SW480 (cell line): ENCODE data around the gene LRRC32.
"Not testable (repeated sequence)": the region's sequence is repeated elsewhere in the genome, so short reads cannot be mapped to it uniquely, and the experiment has no call there.

Experiments
- DNase-seq: peaks from one replicate; pipeline ENCODE4 v3.0.0-alpha.2; 2016; ENCODE audit warnings: low spot score

LRRC32 gene

DNA sequence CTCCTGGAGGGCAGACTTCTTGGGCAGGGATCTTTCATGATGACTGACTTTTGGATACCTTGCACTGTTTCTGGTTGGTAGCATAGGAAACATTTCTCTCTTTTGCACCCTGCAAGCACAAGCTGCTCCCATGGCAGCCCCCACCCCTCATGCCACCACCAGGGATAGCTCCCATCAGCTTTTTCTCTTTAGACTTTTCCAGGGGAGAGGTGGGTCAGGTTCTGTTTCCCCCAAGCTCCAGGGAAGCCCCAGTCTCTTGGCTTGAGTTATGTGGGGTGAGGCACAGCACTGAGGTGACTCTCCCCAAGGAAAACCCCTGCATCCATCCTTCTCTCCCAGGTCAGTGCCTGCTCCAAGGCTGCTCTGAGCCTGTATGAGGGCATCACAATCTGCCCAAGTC is 22.5 kb downstream of the LRRC32 start:
- DNase-seq, result no peak

DNA sequence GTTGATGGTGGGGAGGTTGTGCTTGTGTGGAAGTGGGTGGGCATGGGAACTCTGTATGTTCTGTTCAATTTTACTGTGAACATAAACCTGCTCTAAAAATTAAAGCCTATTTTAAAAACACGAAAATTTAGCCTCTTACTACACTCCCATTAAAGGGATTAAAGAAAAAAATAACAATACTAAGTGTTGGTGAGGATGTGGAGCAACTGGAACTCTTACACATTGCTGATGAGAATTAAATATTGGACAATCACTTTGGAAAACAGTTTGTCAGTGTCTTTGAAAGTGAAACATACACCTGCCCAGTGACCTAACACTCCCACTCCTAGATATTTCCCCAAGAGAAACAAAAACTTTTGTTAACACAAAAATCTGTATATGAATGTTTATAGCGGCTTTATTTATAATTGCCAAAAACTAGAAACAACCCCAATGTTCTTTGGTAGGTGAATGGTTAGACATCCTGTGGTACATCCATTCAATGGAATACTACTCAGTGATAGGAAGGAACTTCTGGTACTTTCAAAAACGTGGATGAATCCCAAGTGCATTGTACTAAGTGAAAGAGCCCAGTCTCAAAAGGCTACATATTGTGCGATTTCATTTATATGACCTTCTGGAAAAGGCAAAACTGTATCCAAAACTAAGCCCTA is 23.5 kb downstream of the LRRC32 start:
- DNase-seq, result no peak

DNA sequence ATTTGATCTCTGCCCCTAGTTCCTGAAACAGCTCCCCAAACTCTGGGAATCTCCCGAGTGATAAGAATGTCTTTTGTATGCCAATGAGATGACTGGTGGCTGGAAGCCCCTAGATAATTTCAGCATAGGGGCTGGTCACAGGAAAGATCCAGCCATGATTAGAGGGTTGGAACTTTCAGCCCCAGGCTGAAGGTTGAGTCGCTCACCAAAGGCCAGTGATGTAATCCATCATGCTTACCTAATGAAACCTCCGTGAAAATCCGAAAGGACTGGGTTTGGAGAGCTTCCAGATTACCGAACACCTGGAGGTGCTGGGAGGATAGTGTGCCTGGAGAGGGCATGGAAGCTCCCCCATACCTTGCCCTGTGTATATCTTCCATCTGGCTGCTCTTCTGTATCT is 26.0 kb downstream of the LRRC32 start:
- DNase-seq, result no peak

DNA sequence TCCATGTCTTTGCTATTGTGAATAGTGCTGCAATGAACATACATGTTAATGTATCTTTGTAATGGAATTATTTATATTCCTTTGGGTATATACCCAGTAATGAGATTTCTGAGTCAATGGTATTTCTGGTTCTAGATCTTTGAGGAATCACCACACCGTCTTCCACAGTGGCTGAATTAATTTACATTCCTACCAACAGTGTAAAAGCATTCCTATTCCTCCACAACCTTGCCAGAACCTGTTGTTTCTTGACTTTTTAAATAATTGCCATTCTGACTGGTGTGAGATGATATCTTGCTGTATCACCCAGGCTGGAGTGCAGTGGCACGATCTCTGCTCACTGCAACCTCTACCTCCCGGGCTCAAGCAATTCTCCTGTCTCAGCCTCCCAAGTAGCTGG is 26.8 kb downstream of the LRRC32 start:
- DNase-seq, result not testable (repeated sequence)

DNA sequence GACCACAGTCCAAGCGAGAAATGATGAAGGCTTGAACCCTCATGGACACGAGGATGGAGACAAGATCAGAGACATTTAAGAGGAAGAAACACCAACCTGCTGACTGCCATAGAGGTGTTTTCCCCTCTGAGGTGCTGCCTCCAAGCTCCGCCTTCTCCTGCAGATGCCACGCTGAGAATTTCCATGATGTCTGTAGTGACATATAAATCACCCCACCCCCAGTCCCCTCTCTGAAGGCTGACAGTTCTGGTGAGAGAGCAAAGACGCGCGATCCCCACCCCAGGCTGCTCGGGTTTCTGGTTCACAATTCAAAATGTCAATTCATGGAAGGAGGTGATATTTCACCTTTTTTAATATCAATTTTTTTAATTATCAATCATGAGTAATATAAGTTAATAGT is 28.2 kb downstream of the LRRC32 start:
- DNase-seq, result no peak

DNA sequence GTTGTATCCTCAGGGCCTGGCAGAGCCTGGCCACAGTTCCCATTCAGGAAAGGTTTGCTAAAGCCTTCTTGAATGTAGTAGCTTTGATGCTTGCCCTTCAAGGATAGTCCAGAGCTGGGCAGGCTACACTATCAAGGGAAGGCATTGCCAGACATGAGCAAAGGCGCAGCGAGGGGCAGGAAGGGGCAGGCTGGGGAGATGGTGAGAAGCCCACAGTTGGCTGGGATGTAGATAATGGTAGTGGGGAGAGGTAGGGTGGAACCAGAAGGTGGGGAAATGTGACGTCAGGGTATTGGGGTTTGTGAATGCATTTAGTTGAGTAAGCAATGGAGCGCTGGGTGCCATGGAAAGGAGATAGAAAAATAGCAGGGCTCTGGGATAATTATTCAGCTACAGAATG is 28.6 kb downstream of the LRRC32 start:
- DNase-seq, result no peak

DNA sequence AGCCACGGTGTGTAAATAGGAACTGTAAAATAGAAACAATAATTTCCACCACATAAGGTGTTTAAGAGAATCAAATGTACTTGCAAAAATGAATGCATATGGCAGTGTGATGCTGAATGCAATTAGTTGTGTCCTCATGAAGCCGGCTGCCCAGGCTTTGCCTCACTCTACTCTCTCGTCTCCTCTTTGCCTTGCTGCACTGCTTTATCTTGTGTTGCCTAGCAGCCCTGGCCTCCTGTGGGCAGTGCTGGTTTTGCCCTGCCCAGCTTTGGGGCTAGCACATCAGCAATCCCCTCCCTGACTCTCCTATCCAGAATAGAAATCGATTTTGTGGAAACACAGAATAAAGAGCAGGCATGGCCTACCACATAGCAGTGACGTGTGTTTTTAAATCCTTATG is 30.0 kb downstream of the LRRC32 start:
- DNase-seq, result no peak

DNA sequence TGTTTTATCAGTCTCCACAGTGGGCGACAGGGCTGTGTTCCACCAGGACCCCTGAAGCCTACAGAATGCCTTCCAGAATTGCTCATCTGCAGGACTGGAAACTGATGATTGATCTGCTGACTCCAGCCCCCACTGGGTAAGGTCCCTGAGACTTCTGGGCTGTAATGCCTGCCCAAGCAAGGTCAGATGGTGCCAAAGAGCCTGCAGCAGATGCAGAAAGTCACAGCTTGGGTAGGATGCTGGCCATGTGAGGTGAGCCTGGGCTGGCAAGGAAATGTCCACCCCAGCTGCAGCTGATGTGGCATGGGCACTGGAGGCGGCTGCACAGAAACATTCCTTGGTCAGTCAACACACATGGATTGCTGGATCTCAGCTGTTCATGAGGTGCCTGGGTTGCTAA is 30.9 kb downstream of the LRRC32 start:
- DNase-seq, result no peak

DNA sequence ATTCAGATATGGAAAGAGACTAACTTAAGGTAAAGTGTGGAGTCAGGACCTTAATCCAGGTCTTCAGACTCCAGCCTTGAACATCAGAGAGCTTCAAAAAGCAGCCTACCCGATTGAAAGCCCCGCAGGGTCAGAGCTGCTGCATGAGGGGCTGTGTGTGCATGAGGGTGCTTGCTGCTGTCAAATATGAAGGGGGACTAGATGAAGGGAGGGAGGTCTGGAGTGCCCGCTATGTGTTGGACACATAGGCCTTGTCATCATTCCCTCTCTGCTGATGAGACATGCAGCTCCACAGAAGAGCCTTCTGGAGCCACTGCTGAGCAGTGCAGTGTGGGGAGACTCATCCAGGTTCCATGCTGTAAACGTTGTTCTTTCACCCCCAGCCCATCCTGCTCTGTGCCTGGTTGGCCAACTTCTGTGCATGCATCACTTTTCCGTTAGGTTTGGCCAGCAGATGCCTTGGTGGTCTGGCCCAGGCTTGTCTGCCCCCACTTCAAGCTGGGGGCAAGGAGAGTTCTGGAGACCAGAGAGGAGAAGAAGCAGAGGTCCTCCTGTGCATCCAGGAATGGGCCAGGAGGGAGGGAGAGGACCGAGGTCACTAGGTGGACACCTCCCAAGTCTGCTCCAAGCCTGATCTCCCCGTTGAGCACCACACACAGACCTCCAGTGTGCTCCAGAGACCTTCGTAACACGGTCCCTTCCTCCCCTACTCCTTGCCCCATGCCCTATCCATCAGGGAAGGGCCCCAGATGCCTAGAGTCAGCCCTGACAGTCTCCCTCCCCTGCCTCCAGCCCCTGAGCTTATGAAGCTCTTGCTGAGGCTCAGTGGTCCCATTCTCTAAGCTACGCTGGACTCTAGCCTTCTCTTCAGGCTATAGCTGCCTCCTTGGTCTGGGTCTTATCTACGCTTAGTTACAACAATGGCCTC is 32.0 kb downstream of the LRRC32 start:
- no peak for DNase-seq

DNA sequence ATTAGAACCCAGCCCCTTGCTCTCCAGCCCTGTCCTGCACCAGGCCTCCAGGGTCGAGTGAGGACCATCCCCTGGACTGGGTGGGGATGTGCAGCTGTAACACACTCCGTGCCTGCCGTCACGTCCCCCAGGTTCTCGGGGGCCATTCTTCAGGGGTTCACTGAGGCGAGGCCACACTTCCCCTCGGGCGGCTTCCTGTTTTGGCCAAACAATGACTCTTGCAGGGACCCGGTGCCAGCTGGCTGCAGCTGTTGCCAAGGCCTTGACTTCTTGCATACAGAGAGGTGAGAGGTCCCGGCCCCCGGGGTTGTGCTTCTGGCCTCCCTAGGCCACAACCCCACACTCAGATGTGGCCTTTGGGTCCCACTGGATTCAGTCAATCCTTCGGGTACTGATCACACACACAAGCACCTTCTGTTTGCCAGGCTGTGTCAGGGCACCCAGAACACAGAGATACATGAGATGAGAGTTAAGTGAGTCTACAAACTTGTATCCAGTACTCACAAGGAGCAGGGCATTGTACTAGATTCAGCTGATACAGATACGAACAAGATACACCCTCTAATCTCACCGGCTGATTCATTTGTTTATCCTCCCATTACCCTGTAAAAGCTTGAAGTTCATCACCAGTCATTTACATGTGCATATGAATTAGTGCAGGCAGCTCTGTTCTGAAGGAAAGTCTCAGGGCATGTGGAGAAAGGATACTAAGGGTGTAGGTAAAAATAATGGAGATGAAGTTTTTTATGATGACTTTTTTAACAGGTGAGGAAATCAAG is 32.9 kb downstream of the LRRC32 start:
- DNase-seq, result no peak

DNA sequence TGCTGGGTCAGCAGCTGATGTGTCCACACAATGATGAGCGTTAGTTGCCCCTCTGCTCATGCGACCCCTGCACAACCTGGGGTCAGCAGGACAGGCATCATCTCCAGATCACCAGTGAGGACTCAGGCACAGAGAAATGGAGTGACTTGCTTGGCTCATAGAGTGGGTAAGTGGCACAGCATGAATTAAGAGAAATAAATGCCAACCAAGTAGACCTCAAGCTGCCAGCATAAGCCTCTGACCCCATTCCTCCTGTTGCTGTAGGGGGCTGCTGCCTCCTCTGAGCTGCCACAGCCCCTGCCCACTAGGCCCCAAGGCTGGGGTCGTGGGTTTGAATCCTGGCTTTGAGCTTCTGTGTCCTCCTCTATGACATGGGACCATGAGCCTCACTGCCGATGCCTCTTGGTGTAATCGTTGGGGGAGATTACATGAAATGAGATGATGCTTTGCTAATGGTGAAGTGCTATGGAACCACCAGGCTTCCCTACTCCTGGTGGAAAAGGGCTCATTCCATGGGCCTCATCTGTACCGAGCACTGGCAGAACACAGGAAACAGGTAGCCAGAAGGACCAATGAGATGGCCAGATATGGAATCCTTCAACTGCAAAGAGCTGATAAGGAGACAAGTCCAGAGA is 33.6 kb downstream of the LRRC32 start:
- DNase-seq, result no peak

DNA sequence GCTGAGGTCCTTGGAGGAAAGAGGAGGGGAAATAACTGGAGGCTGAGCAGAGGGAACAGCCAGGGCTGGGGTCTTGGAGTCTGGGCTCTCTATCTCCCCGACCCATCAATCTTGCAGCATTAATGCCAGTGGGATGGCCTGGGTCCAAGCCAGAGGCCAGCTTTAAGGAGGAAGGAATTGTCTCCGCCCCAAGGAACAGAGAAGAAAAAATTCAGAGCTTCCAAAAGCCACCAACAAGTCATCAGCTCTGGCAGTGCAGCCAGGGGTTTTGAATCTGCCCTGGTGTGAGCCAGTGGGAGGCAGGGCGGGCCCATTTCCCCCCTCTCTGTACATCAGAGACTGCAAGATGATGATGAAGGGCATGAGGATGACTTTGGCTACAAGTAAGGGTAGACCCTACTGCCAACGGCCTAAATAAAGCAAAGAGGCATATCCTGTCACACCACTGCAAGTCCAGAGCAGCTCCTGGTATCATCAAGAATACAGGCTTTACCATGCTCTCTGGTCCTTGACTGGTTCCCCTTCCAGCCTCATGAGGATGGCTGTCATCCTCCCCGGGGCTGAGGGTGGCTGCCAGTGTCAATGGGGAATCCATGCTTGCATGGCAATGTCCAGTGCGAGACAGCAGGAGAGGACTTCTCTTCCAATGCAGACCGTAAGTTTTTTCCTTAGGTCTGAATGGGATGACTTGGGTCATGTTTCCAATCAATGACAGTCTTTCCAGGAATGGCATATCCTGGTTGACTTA is 34.4 kb downstream of the LRRC32 start:
- DNase-seq, result no peak

DNA sequence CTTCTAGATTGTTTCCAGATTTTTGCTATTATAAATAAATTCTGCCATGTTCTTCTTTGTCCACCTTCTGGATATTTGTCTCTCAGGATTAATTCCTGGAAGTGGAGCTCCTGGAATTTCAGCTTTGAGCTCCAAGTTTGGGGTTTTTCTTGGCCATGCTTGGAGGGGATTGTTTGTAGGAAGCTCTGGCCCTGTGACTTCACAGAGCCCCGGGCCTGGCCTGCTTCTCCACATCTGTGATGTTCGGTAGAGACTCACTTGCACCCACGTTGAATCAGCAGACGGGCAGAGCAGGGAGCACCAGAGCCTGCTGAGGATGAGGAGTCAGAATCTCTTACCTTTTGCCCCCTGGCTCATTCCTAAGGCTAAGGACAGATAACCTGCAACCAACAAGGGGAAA is 35.7 kb downstream of the LRRC32 start:
- DNase-seq, result no peak

DNA sequence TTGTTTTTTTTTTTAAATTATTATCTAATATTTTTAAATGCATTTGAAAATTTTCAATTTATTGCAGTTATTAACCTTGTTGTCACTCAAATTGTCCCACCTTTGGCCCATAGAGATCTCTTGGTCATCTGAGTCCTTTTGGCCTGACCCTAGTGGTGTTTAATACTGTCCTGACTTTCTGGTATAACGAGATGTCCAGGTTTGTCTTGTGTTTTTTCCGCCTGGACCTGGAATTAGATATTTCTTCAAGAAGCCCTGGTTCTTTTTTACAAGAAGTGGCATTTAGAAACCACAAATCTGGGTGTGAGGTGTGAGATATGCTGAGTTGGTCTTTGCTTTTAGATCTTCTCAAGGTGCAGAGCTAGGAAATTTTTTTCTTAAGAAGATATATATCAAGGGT is 38.1 kb downstream of the LRRC32 start:
- no peak for DNase-seq

DNA sequence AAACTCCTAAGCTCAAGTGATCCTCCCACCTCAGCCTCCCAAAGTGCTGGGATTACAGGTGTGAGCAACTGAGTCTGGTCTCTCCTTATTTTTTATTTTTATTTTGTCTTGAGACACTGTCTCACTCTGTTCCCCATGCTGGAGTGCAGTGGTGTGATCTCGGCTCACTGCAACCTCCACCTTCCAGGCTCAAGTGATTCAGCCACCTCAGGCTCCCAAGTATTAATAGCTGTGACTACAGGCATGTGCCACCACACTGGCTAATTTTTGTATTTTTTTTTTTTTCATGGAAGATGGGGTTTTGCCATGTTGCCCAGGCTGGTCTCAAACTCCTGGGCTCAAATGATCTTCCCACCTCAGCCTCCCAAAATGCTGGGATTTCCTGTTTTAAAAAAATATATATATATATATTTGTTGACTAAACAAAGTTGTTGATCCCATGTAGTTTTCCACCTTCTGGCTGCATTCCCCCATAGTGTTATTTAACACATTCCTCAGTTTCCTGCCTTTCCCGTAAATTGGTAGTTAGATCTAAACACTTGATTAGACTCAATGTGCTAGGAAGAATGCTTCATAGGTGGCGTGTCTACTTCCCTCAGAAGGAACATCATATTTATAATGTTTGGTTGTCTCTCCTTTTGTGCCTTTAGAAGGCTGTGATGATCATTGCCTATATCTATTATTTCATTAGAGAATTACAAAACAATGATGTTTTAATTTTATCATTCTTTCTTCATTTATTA is 38.8 kb downstream of the LRRC32 start:
- DNase-seq, result no peak

DNA sequence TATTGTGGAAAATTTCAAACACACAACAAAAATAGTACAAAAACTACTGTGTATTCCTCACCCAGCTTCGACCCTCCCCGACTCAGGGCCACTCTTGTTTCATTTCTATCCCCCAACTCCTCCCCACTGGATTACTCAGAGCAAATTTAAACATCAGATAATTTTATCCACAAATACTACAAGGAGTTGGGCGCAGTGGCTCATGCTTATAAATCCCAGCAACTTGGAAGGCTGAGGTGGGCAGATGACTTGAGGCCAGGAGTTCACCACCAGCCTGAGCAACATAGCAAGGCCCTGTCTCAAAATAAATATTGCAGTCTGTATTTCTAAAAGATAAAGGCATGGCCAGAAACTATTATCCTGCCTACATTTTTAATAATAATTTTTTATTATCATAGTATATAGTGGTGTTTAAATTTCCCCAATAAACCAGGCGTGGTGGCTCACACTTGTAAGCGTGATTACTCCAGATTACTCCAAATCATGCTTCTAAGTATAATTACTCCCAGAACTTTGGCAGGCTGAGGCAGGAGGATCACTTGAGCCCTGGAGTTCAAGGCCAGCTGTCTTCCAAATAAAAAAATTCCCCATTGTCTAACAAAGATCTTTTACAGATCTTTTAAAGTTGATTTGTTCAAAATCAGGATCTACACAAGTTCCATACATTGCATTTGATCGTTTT is 39.8 kb downstream of the LRRC32 start:
- DNase-seq, result no peak

DNA sequence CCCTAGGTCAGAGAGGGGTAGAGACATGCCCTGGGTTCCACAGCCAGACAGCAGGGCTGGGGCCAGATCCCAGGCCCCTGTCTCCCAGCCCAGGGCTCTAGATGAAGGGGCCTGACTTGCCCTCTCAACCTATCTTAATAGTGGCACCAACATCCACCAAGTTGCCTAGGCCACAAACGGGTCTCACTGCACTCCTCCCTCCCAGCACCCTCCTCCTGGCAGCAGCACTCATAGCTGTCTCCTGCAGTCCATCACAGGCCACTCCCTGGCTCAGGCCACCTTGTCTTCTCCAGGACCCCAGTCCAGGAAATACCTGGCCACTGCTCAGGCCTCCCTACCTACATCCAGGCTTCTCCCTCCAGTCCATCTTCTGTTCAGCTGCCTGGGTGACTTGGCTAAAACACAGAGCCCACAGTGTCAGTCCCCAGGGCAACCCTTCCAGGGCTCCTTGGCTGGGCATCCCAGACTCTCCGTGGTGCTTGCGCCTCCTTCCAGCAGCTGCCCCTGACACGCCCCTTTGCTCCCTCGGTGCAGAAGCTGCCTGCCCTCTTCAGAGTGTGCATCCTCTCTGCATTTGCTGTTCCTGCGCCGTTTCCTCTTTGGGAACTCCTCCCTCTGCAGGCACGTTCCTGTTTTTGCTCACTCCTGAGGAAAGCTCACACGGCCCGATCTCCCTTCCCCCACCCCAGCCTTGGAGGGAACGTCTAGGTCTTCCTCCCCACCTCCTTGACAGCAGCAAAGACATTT is 40.5 kb downstream of the LRRC32 start:
- DNase-seq, result no peak

DNA sequence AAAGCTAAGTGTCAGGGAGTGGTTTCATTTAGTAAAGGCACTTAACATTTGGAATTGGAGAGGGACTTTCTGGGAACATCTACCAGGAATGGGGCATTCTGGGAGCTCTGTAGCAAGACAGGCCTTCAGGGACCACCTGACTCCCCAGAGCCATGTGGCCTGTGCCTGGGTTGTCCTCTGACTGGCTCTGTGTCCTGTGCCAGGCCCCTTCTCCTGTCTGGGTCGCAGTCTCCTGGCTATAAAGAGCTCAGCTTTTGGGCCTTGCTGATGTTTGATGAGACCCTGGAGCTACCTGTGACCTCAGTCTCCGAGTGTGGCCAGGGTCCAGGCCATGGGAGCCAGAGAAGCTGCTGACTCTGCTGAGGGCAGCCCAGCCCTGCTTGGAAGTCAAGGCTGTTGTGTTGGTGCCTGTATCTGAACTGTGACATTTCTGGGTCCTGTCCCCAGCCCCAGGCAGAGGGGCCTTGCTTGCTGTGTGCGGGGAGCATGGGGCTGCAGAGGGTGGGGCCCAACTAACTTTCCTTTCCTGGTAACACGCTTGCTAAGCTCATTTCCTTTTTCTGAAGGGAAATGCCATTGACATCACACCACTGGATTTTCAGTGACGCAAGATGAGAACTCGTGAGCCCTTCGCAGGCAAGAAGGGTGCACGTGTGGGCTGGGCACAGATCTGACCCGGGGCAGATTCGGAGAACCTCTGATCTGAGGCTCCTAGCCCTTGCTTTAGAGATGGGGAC is 41.3 kb downstream of the LRRC32 start:
- no peak for DNase-seq

DNA sequence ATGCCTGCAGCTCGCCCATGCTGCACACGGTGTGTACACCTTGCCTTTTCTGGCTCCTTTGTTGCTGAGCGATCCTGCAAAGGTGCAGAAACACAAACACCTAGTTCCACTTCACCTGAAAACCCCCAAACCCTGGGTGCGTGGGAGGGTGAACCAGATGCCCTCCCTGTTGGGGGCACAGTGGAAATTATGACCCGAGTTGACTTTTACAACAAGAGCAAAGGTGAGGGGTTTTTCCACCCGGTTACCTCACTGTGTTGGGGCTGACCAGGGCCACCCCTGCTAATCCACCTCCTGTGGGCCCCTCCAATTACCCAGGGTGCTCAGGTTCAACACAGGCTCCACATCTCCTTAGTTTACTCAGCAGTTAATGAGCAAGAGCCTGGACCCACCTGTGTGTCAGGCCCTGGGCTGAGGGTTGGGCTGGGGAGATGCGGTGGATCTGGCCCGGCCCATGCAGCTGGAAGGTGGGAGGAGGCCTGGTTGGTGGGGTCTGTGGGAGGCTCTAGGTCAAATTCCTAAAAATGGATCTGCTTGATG is 42.1 kb downstream of the LRRC32 start:
- DNase-seq, result no peak
